Measurements from ENCODE around the gene PRKCZ.
"Not testable (repeated sequence)": the region's sequence is repeated elsewhere in the genome, so short reads cannot be mapped to it uniquely, and the experiment has no call there.

Gene PRKCZ

GRCh38 chr1:2104621-2105427, 54.6 kb downstream of the PRKCZ start:
- no peak for DNase-seq

GRCh38 chr1:2105781-2106524, 55.7 kb downstream of the PRKCZ start:
- no peak for DNase-seq

- DNase-seq, result no peak
These were observed 56.6 kb downstream of the PRKCZ start for GRCh38 chr1:2106659-2107405.

GRCh38 chr1:2107586-2108212, 57.5 kb downstream of the PRKCZ start:
- DNase-seq, result no peak

- no peak for DNase-seq
These were observed 58.1 kb downstream of the PRKCZ start for GRCh38 chr1:2108213-2108876.

GRCh38 chr1:2108877-2109580, 58.8 kb downstream of the PRKCZ start:
- DNase-seq, result no peak

- DNase-seq, result no peak
These were observed 59.4 kb downstream of the PRKCZ start for GRCh38 chr1:2109581-2110021.

- no peak for DNase-seq
These were observed 60.1 kb downstream of the PRKCZ start for GRCh38 chr1:2110191-2110737.

- DNase-seq, result no peak
These were observed 60.8 kb downstream of the PRKCZ start for GRCh38 chr1:2110738-2111673.

- DNase-seq, result no peak
These were observed 61.4 kb downstream of the PRKCZ start for GRCh38 chr1:2111674-2112035.

GRCh38 chr1:2112280-2112701, 62.1 kb downstream of the PRKCZ start:
- no peak for DNase-seq

GRCh38 chr1:2113620-2114135, 63.5 kb downstream of the PRKCZ start:
- DNase-seq, result no peak

- not testable (repeated sequence) for DNase-seq
These were observed 64.4 kb downstream of the PRKCZ start for GRCh38 chr1:2114635-2115007.

- DNase-seq, result no peak
These were observed 64.9 kb downstream of the PRKCZ start for GRCh38 chr1:2115008-2115641.

- no peak for DNase-seq
These were observed 65.6 kb downstream of the PRKCZ start for GRCh38 chr1:2115702-2116341.

- no peak for DNase-seq
These were observed 69.7 kb downstream of the PRKCZ start for GRCh38 chr1:2119886-2120285.

GRCh38 chr1:2121101-2121691, 71.0 kb downstream of the PRKCZ start:
- no peak for DNase-seq

- DNase-seq, result not testable (repeated sequence)
These were observed 71.6 kb downstream of the PRKCZ start for GRCh38 chr1:2121794-2122193.

Measured in NCI-H1048 (cell line).